GM13976 (cell line): Measurements from ENCODE around the gene RHCG.
A peak's percentile ranks its signal among the peaks of the same experiment; 100 is the strongest.

ENCODE experiments used
- DNase-seq: peaks from one replicate; pipeline ENCODE4 v3.0.0; 2012; ENCODE audit warnings: low spot score
- in situ Hi-C: fragments of 300-500 bp; cut with MboI; formaldehyde crosslinking; loops from one replicate; pipeline ENCODE4 v1.12.0; 2022; ENCODE audit warnings: low sequenced_read_pairs, mixed read lengths, inconsistent platforms; ENCODE audit not compliant: unreplicated experiment
- TF ChIP-seq, protein P1 (sequence below): IDR thresholded peaks from 2 replicates; pipeline ENCODE4 v1.5.1; 2012; ENCODE audit warnings: borderline replicate concordance, mild to moderate bottlenecking; ENCODE audit not compliant: insufficient read depth; ENCODE audit errors: extremely low read depth, missing control alignments, control extremely low read depth

The RHCG gene

GRCh38 chr15:89441295-89441812 lies 55.0 kb downstream of the RHCG start:
- peak; percentile 88 for DNase-seq
- in situ Hi-C loops = no loop called here
- TF ChIP-seq, protein P1, sequence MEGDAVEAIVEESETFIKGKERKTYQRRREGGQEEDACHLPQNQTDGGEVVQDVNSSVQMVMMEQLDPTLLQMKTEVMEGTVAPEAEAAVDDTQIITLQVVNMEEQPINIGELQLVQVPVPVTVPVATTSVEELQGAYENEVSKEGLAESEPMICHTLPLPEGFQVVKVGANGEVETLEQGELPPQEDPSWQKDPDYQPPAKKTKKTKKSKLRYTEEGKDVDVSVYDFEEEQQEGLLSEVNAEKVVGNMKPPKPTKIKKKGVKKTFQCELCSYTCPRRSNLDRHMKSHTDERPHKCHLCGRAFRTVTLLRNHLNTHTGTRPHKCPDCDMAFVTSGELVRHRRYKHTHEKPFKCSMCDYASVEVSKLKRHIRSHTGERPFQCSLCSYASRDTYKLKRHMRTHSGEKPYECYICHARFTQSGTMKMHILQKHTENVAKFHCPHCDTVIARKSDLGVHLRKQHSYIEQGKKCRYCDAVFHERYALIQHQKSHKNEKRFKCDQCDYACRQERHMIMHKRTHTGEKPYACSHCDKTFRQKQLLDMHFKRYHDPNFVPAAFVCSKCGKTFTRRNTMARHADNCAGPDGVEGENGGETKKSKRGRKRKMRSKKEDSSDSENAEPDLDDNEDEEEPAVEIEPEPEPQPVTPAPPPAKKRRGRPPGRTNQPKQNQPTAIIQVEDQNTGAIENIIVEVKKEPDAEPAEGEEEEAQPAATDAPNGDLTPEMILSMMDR = no peak

DNA sequence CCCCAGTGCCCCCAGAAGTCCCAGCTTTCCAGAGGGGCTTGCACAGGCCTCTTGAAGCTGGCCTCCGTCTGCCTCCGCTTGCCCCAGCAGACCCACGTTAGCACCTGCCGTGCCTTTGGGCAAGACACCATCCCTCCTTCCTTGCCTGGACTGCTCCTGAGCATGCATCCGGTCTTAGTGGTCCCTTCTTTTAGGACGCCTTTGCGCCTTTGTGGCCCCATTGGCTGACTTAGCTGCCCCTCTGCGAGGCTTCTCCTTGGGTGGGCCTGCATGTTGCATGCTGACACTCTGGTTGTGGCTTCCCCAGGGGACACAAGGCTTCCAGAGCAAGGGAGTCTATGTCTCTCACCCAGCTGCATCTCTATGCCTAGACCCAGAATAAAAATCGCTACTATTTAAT lies 56.6 kb downstream of the RHCG start:
- no peak for DNase-seq
- TF ChIP-seq, protein P1 = no peak
- in situ Hi-C loops = no loop called here

- in situ Hi-C loops = no loop called here
- TF ChIP-seq, protein P1 = no peak
- no peak for DNase-seq
Observed at GRCh38 chr15:89436560-89437311, 59.6 kb downstream of the RHCG start.

DNA sequence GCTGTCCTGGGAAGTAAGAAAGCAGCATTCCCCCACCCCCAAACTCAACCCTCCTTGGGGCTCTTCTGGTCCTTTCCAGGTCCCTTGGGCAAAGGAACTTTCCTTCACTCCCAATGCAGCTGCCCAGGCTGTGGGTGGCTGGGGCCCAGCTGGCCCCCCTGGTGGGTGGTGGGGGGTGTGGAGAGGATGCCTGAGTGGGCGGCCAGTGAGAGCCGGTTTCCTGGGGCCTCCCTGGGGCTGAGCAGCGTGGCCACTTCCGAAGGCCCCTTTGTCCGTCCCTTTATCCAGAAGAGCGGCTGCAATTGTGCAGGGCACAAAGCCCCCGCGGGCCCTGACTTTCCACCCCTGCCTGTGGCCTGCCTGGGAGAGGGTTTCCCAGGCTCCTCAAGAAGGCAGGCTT lies 61.0 kb downstream of the RHCG start:
- no peak for DNase-seq
- TF ChIP-seq, protein P1 = no peak
- in situ Hi-C loops = no loop called here

DNA sequence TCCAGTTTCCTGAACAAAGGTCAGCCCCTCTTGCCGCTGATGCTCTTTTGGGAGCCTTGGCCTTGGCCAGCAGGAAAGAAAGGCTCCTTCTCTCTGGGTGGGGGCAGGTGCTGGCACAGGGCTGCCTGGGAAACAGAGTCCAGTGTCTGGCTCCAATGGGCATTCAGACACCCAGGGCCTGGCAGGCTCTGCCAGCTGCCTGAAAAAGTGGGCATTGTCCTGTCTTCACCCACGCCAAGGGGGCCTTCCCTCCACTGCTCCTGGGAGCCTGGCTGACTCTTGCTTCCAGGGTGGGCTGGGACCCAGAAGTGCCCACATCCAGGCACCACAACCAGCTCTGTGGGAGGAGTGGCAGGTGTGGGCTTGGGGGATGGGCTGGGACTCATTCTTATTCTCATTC lies 62.7 kb downstream of the RHCG start:
- TF ChIP-seq, protein P1 = no peak
- in situ Hi-C loops = no loop called here
- no peak for DNase-seq

GRCh38 chr15:89430530-89431341 lies 65.6 kb downstream of the RHCG start:
- DNase-seq = peak; percentile 93
- in situ Hi-C loops = no loop called here
- TF ChIP-seq, protein P1 = peak; percentile 99
